ENCODE results near the gene SLC9A2.

SLC9A2 gene

DNA sequence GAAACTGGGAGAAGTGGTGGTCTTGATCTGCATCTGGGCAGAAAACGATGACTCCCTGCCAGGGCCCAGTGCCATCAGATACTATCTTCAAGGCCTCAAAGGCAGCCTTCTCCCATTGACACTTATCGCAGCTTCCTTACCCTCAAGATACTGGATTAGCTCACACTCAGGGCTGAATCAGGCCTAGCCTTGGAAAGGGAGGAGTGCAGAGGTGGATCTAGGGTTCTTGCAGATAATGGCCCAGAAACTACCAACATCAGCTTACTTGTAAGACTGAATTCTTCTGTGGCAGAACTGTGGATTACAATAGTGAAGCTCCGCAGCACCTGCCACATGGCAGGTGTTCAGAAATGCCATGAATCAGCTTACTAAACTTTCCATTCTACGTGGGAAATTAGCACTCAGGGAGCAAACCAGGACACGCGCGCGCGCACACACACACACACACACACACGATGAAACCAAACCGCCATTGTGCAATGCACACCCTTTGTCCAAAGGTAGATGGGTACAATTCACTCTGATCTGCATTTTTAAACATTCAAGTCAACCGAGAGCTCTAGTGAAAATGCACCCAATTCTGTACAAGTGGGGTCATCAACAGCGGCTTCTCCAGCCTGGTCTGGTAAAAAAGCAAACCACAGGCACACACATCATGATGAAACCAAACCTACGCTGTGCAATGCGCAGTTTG is 116.2 kb downstream of the SLC9A2 start:
- DNase-seq (ENCODE audit: low read depth, low spot score), result no peak

DNA sequence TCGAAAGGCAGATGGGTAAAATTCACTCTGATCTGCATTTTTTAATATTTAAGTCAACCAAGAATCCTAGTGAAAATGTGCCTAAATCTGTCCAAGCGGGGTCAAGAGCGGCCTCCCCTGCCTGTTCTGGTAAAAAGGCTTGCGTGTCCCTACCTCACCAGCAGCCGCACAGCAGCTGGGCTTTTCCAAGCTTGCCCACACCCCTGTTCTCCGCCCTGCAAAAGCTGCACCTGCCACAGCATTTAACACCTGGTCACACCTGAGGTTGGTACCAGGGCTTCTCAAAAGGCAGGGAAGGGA is 116.7 kb downstream of the SLC9A2 start:
- no peak for DNase-seq (ENCODE audit: low read depth, low spot score)

DNA sequence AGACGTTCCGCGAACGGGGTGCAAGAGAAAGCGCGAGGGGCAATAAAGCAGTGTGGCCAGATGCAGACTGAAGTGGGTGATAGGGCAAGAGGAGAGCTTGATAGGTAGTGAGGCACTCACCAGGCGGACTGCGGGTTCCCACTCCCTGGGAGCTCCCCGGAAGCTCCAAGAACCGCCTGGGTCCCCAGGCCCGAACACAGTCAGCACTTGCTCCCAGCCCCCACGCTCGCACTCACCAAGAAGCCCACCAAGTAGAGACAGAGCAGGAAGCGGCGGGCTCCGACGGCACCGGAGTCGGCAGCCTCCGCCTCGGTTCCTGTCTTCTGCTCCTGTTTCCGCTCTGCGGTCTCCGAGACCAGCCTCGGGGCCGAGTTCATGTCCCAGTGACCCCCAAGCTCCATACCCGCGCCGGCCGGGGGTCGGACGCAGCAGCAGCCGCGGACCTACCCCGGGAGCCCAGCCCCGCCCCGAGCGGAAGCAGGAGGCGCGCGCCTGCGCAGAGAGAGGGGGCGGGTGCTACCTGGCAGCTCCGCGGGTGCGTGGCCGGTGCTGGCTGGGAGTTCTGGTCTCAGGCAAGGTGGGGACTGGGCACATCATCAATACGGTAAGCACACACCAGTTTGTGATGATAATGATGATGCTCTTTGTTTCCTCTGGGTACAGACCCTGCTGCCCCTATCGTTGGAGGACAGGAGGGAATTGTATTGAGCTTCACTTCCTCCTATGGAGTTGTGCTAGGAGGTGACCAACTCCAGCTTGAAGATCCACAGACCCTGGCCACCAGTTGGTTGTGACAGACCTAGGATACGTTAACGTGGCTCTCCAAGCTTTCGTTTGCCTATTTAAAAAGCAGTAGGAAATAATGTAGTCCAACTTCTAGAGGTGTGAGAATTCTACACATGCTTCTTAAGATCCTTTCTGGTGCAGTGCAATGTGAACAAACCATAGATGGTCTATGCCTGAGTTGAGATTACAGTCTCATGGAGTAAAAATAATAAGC is 117.4 kb downstream of the SLC9A2 start:
- no peak for DNase-seq (ENCODE audit: low read depth, low spot score)

DNA sequence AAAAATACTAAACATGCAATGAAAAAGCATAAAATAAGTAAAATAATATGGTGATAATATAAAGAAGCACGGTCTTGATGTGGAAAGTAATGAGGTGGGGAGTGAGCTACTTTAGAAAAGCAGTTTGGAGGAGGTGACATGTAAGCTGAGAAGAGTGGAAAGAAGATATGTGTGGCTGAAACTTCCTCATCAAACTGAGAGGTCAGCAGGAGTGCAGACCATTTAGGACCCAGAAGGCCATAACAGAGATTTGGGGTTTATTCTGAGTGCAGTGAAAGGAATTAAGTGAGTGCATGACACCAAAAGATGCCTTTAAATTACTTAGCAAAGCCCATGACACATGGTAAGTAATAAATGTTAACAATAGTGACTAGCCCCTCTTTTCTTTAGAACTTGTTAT is 118.1 kb downstream of the SLC9A2 start:
- no peak for DNase-seq (ENCODE audit: low read depth, low spot score)

DNA sequence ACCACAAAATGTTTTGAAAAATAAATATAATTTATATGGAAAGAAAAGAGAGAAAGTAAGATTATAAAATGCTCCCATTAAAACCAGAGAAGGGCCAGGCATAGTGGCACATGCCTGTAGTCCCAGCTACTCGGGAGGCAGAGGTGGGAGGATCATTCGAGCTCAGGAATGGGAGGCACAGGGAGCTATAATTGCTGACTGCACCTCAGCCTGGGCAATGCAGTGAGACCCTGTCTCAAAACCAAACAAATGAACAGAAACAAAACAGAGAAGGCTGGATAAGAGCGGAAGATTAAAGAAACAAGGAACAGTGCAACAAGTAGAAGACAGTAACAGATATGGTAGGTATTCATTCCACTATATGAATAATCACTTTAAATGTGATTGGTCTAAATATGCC is 123.9 kb downstream of the SLC9A2 start:
- DNase-seq (ENCODE audit: low read depth, low spot score), result no peak

DNA sequence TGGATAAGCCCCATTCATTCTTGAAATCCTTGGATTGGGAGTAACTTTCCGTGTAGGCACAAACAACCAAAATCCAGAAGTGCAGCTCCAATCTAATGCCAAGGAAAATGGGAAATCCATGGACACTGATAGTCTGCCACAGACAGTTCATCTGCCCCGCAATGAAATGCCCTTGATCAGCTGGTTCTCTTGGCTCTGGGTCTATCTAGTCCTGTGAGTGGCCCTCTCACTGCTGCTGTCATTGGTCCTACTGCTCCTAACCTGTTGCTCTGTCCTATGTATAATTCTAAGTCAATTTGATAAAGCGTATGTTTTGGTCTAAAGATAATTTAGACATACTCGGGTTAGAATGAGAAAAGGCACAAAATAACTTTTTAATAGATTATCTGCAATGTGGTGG is 128.8 kb downstream of the SLC9A2 start:
- DNase-seq (ENCODE audit: low read depth, low spot score), result no peak

DNA sequence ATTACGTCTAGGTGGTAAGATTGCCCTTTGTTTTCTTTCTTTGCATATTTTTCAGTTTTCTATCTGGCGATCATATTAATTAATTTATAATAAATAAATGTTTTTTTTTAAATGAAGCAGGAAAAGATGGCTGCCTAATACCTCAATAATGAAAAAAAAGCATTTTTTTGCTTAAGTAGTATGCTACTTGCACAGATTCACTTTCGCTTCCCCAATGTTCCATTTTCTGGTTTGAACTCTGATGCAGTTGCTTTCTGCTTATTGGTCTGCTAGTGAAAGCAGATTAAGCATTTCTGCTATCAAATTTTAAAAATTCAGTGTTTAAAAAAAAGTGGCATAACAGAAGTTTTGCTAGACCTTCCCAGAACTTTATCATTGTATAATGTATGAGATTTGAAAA is 130.6 kb downstream of the SLC9A2 start:
- DNase-seq (ENCODE audit: low read depth, low spot score), result no peak

DNA sequence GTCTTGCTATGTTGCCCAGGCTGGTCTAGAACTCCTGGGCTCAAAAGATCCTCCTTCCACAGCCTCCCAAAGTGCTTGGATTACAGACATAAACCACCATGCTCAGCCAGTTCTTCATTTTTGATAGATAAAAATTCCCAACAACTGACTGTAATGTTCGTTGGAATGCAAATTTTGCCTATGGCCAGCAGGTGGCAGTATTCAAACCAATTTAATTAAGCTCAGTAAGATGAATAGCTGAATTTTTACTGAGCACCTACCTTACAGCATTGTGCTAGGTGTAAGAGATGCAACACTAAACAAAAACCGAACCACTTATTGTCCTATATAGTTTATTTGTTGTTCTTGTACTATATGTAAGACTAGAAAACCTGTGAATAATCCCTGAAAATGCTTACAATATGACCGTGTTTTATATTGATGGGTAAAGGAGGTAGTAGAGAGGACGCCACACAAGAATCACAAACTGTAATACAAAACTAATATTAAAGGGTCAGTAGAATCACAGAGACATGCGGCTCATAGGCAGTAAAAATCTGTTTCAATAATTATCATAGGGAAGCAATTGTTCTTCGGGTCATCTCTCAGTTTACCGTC is 134.3 kb downstream of the SLC9A2 start:
- DNase-seq (ENCODE audit: low read depth, low spot score), result no peak

DNA sequence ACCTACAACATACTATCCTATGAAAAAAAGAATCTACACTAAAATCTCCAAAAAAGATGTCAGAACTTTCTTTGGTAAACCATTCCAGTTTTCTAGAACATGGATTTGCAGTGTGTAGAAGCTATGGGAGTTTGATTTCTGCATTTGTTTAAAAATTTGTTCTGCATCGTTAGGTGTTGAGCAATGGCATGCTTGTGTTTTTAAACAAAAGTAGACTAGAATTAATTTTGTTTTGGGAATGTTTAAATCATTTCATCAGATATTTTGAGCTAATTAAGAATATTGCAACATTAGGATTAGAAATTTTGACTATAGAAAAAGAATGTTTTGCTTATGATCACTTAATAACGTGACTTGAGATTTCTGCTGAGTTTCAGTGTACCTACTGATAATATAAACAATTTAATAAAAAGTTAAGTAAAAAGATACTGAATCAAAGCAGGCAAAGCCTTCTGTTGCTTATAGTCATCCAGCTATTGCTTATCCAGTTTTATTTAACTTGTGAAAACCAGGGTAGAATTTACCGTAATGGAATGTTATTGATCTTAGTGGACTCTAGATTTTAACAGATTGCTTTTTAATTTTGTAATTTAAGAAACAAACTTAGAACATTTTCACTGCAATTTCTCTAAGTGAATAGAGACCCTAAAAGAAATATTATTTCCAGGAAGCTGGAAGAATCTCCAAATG is 135.2 kb downstream of the SLC9A2 start:
- no peak for DNase-seq (ENCODE audit: low read depth, low spot score)

DNA sequence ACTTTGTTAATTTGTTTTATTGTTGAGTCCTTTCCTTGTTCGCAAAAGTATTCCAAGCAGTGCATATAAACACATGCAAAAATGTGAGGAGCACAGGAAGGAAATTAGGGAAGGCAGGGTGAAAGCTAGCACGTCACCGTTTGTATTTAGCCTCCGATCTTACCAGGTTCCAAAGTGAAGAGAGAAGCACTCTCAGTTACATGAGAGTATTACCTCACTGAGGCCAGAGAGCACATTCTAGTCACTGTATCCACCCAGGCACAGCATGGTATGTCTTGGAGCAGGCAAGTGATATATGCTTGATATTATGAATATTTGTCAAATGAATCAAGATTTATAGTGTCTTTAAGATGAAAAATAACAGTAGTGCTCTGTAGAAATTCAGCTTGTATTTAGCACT is 135.9 kb downstream of the SLC9A2 start:
- no peak for DNase-seq (ENCODE audit: low read depth, low spot score)

DNA sequence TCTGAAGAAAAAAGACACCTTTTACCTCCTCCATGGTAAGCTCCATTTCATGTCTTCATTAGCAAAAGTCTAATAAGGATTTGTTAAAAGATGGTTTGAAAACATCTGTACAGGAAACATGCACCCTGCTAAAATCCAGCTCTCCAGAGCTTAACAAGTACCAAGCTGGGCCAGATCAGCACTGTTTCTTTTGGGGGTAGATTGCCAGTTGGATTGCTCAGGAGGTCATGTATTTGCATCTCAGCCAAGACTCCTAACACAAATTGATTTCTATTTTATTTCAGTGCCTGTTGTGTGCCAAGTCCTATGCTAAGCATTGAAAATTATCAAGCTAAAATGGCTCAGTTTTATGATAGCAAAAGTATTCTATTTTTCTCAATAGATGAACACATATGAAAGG is 139.1 kb downstream of the SLC9A2 start:
- DNase-seq (ENCODE audit: low read depth, low spot score), result no peak
